Neural cell (in vitro differentiated cells): ENCODE measurements around the gene PLA2G2C. TPM values are rescaled to one million over a fixed set of nuclear protein-coding genes. Genes with fewer than 3 reads are reported as not detected.

ENCODE experiments used
- H2AFZ ChIP-seq: fragments of 200-600, 300-800 bp; sonication (generic), shearing (Covaris generic); 2 replicates; pipeline ENCODE4 v1.6.0; 2014; ENCODE audit warnings: low read depth, mild to moderate bottlenecking, antibody characterized with exemption, low read length, moderate library complexity
- H3F3A ChIP-seq: fragments of 200-600 bp; shearing (Covaris generic); 2 replicates; pipeline ENCODE4 v1.6.1; 2016; ENCODE audit warnings: mild to moderate bottlenecking, moderate library complexity, mixed read lengths, antibody characterized with exemption, low read length; ENCODE audit not compliant: insufficient read depth, poor library complexity, severe bottlenecking
- H3K27ac ChIP-seq: fragments of 200-600, 300-800 bp; sonication (generic), shearing (Covaris generic); 2 replicates; pipeline ENCODE4 v1.5.1; 2014; ENCODE audit warnings: mild to moderate bottlenecking, low read length, moderate library complexity
- H3K27me3 ChIP-seq: fragments of 300-800, 200-600 bp; sonication (generic), shearing (Covaris generic); 2 replicates; pipeline ENCODE4 v1.6.0; 2014; ENCODE audit warnings: mild to moderate bottlenecking, low read depth, low read length, moderate library complexity; ENCODE audit not compliant: insufficient read depth
- H3K36me3 ChIP-seq: fragments of 300-800, 200-600 bp; sonication (generic), shearing (Covaris generic); 2 replicates; pipeline ENCODE4 v1.5.1; 2014; ENCODE audit warnings: mild to moderate bottlenecking, antibody characterized with exemption, low read length, moderate library complexity; ENCODE audit not compliant: insufficient read depth
- H3K4me2 ChIP-seq: fragments of 300-800, 200-600 bp; sonication (generic), shearing (Covaris generic); 2 replicates; pipeline ENCODE4 v1.6.0; 2014; ENCODE audit warnings: mild to moderate bottlenecking, low read length
- H3K4me3 ChIP-seq: fragments of 300-800, 200-600 bp; sonication (generic), shearing (Covaris generic); 2 replicates; pipeline ENCODE4 v1.5.1; 2014; ENCODE audit warnings: mild to moderate bottlenecking, low read length, moderate library complexity
- H3K79me2 ChIP-seq: fragments of 200-600 bp; shearing (Covaris generic); replicated peaks from 2 replicates; pipeline ENCODE4 v1.6.0; 2014; ENCODE audit warnings: mild to moderate bottlenecking, low read length, moderate library complexity; ENCODE audit not compliant: insufficient read depth
- H3K9ac ChIP-seq: fragments of 300-800, 200-600 bp; sonication (generic), shearing (Covaris generic); 2 replicates; pipeline ENCODE4 v1.6.1; 2016; ENCODE audit warnings: mild to moderate bottlenecking, low read length, mixed read lengths
- H3K9me2 ChIP-seq: fragments of 200-600 bp; shearing (Covaris generic); 2 replicates; pipeline ENCODE4 v1.6.1; 2016; ENCODE audit warnings: mild to moderate bottlenecking, low read length, mixed read lengths; ENCODE audit not compliant: insufficient read depth
- H3K9me3 ChIP-seq: fragments of 200-600, 300-800 bp; sonication (generic), shearing (Covaris generic); 2 replicates; pipeline ENCODE4 v1.6.1; 2016; ENCODE audit warnings: mild to moderate bottlenecking, mixed run types, low read length, moderate library complexity, mixed read lengths
- H4K20me1 ChIP-seq: fragments of 200-600 bp; shearing (Covaris generic); 2 replicates; pipeline ENCODE4 v1.6.1; 2016; ENCODE audit warnings: mild to moderate bottlenecking, mixed run types; ENCODE audit not compliant: insufficient read depth
- CTCF ChIP-seq: fragments of 450-650 bp; IDR thresholded peaks from 2 replicates; pipeline ENCODE4 v1.5.1; 2014; ENCODE audit warnings: antibody characterized with exemption, mild to moderate bottlenecking, moderate library complexity; ENCODE audit not compliant: poor library complexity, severe bottlenecking
- EP300 ChIP-seq: fragments of 450-650 bp; conservative IDR thresholded peaks from 2 replicates; pipeline ENCODE4 v1.6.1; 2014; ENCODE audit warnings: antibody characterized with exemption, mild to moderate bottlenecking, moderate library complexity; ENCODE audit not compliant: poor library complexity, severe bottlenecking
- EZH2 ChIP-seq: fragments of 200-600, 300-800 bp; shearing (Covaris generic), sonication (generic); IDR thresholded peaks from 2 replicates; pipeline ENCODE4 v1.6.1; 2014; ENCODE audit warnings: antibody characterized with exemption, low read length, borderline replicate concordance, mild to moderate bottlenecking; ENCODE audit not compliant: insufficient read depth, poor library complexity, severe bottlenecking
- MXI1 ChIP-seq: fragments of 450-650 bp; conservative IDR thresholded peaks from 2 replicates; pipeline ENCODE4 v1.6.1; 2014; ENCODE audit warnings: antibody characterized with exemption, mild to moderate bottlenecking; ENCODE audit not compliant: poor library complexity, severe bottlenecking
- POLR2AphosphoS5 ChIP-seq: IDR thresholded peaks from 2 replicates; pipeline ENCODE4 v1.6.1; 2012
- RAD21 ChIP-seq: fragments of 450-650 bp; conservative IDR thresholded peaks from 2 replicates; pipeline ENCODE4 v1.6.1; 2014; ENCODE audit warnings: antibody characterized with exemption, mild to moderate bottlenecking, moderate library complexity
- SMC3 ChIP-seq: fragments of 450-650 bp; conservative IDR thresholded peaks from 2 replicates; pipeline ENCODE4 v1.6.1; 2014; ENCODE audit warnings: antibody characterized with exemption, mild to moderate bottlenecking, moderate library complexity; ENCODE audit not compliant: poor library complexity
- TAF1 ChIP-seq: IDR thresholded peaks from 2 replicates; pipeline ENCODE4 v1.6.1; 2012; ENCODE audit warnings: low read depth
- polyA plus RNA-seq: library from polyadenylated mRNA; depleted of rRNA; stranded (reverse); fragments of >200 nt; gene quantifications from 2 replicates; pipeline ENCODE4 v1.2.3, GENCODE V29; 2014
- TF ChIP-seq, protein P1 (sequence below): IDR thresholded peaks from 2 replicates; pipeline ENCODE4 v1.6.1; 2012; ENCODE audit warnings: borderline replicate concordance

Gene PLA2G2C
- polyA plus RNA-seq, 1 donor from 2014 or later, result not detected

DNA sequence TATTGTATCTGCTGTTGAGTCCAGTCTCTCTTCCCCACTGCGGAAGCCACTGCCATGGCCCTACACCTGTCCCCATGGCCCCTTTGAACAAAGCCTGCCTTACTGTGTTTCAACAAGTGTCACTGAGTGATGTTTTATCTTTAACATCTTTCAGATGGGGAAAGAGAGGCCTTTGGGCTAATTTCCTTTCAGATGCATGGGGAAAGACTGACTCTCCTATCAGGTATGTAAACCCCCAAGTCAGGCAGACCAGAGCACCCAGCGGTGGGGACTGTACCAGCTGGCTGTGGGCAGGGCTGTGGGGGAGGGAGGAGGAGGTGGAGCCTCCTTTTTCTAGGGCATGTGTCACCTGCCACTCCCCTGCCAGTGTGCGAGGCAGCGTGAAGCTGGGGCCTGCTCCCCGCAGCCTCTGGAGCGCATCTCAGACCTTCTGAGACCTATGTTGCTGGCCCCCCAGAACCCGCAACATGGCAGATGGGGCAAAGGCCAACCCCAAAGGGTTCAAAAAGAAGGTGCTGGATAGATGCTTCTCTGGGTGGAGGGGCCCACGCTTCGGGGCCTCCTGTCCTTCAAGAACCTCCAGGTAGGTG is 47.3 kb downstream of the PLA2G2C start, which contains the start of gene PLA2G2F:
Gene PLA2G2F (plus strand): TSS at position 363 of the 590 bp plus-strand sequence. CDS start 105 bp downstream, at position 468.
- TF ChIP-seq TAF1 (no peak), CTCF (no peak), MXI1 (no peak), POLR2AphosphoS5 (no peak), RAD21 (no peak)
- TF ChIP-seq, protein P1, sequence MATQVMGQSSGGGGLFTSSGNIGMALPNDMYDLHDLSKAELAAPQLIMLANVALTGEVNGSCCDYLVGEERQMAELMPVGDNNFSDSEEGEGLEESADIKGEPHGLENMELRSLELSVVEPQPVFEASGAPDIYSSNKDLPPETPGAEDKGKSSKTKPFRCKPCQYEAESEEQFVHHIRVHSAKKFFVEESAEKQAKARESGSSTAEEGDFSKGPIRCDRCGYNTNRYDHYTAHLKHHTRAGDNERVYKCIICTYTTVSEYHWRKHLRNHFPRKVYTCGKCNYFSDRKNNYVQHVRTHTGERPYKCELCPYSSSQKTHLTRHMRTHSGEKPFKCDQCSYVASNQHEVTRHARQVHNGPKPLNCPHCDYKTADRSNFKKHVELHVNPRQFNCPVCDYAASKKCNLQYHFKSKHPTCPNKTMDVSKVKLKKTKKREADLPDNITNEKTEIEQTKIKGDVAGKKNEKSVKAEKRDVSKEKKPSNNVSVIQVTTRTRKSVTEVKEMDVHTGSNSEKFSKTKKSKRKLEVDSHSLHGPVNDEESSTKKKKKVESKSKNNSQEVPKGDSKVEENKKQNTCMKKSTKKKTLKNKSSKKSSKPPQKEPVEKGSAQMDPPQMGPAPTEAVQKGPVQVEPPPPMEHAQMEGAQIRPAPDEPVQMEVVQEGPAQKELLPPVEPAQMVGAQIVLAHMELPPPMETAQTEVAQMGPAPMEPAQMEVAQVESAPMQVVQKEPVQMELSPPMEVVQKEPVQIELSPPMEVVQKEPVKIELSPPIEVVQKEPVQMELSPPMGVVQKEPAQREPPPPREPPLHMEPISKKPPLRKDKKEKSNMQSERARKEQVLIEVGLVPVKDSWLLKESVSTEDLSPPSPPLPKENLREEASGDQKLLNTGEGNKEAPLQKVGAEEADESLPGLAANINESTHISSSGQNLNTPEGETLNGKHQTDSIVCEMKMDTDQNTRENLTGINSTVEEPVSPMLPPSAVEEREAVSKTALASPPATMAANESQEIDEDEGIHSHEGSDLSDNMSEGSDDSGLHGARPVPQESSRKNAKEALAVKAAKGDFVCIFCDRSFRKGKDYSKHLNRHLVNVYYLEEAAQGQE, result no peak
- no peaks in the 10 kb centered on the region for H3K27me3 ChIP-seq
- no peaks in the 10 kb centered on the region for H4K20me1 ChIP-seq
- H3K36me3 ChIP-seq, result no peaks in the 10 kb centered on the region
- no peak within 1 kb of the TSS for H3K9ac ChIP-seq
- no peaks in the 10 kb centered on the region for H3F3A ChIP-seq
- H3K4me2 ChIP-seq, result no peak within 1 kb of the TSS
- H3K4me3 ChIP-seq, result no peak within 1 kb of the TSS
- no peaks in the 10 kb centered on the region for H3K9me2 ChIP-seq
- H3K27ac ChIP-seq, result no peak within 1 kb of the TSS
- H2AFZ ChIP-seq, result no peak within 1 kb of the TSS
- H3K79me2 ChIP-seq, result no peaks in the 10 kb centered on the region
- no peaks in the 10 kb centered on the region for H3K9me3 ChIP-seq

DNA sequence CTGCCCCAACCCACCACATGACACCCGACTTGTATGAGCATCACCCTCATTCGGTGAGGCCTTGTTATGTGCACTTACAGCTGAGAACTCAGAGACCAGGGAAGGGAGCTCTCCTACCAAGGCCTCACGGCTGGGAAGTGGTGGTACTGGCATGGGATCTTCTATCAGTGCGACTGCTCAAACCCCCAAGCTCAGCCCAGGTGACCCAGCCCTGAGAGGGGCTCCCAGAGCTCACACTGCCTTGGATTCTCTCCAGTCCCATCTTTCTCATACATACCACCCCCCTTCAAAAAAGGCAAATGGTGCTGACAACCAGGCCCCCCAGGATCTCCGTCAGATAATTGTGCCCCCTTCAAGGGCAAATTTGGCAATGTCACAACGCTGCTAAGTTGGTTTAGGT is 48.0 kb downstream of the PLA2G2C start:
- Histone ChIP-seq H3K27me3 (no peaks in the 10 kb centered on the region), H2AFZ (no peak overlapping the region), H3K9me3 (no peaks in the 10 kb centered on the region), H3K79me2 (no peaks in the 10 kb centered on the region), H3K4me2 (no peak overlapping the region), H4K20me1 (no peaks in the 10 kb centered on the region), H3F3A (no peaks in the 10 kb centered on the region), H3K36me3 (no peaks in the 10 kb centered on the region), H3K9ac (no peak overlapping the region), H3K9me2 (no peaks in the 10 kb centered on the region), H3K4me3 (no peak overlapping the region), H3K27ac (no peak overlapping the region)
- TF ChIP-seq, protein P1, result no peak
- TF ChIP-seq CTCF (no peak), POLR2AphosphoS5 (no peak), SMC3 (no peak), RAD21 (no peak), EZH2 (no peak), MXI1 (no peak), TAF1 (no peak), EP300 (no peak)
